NAMALWA (cell line): ENCODE measurements around the gene EYS.
A peak's percentile ranks its signal among the peaks of the same experiment; 100 is the strongest.
"Not testable (repeated sequence)": the region's sequence is repeated elsewhere in the genome, so short reads cannot be mapped to it uniquely, and the experiment has no call there.

Experiments used
- DNase-seq: peaks from one replicate; pipeline ENCODE4 v3.0.0-alpha.2; 2015; ENCODE audit warnings: low spot score

EYS gene

GRCh38 chr6:64301307-64302236 is 1405.5 kb downstream of the EYS start:
- DNase-seq = no peak

GRCh38 chr6:64299176-64299575 is 1407.8 kb downstream of the EYS start:
- no peak for DNase-seq

GRCh38 chr6:64294034-64294433 is 1413.0 kb downstream of the EYS start:
- DNase-seq = no peak

GRCh38 chr6:64293298-64293697 is 1413.7 kb downstream of the EYS start:
- DNase-seq = no peak

- DNase-seq = no peak
Observed at GRCh38 chr6:64290867-64291266, 1416.2 kb downstream of the EYS start.

GRCh38 chr6:64289931-64290330 is 1417.1 kb downstream of the EYS start:
- no peak for DNase-seq

GRCh38 chr6:64288351-64288750 is 1418.7 kb downstream of the EYS start:
- no peak for DNase-seq

GRCh38 chr6:64281167-64281566 is 1425.9 kb downstream of the EYS start:
- no peak for DNase-seq

- peak; percentile 28 for DNase-seq
Observed at GRCh38 chr6:64280569-64280968, 1426.5 kb downstream of the EYS start.

GRCh38 chr6:64270083-64270482 is 1436.9 kb downstream of the EYS start:
- DNase-seq = no peak

GRCh38 chr6:64266351-64266821 is 1440.6 kb downstream of the EYS start:
- no peak for DNase-seq

GRCh38 chr6:64263778-64264177 is 1443.2 kb downstream of the EYS start:
- no peak for DNase-seq

GRCh38 chr6:64259372-64259771 is 1447.7 kb downstream of the EYS start:
- DNase-seq = no peak

- no peak for DNase-seq
Observed at GRCh38 chr6:64258752-64259151, 1448.3 kb downstream of the EYS start.

GRCh38 chr6:64258302-64258701 is 1448.7 kb downstream of the EYS start:
- DNase-seq = no peak

- no peak for DNase-seq
Observed at GRCh38 chr6:64257586-64257985, 1449.4 kb downstream of the EYS start.

- DNase-seq = no peak
Observed at GRCh38 chr6:64256483-64256882, 1450.5 kb downstream of the EYS start.

GRCh38 chr6:64255000-64255399 is 1452.0 kb downstream of the EYS start:
- DNase-seq = no peak

GRCh38 chr6:64254558-64254957 is 1452.5 kb downstream of the EYS start:
- DNase-seq = no peak

- no peak for DNase-seq
Observed at GRCh38 chr6:64252256-64252655, 1454.8 kb downstream of the EYS start.

GRCh38 chr6:64250126-64250525 is 1456.9 kb downstream of the EYS start:
- DNase-seq = peak; percentile 6

GRCh38 chr6:64249115-64249514 is 1457.9 kb downstream of the EYS start:
- DNase-seq = no peak

GRCh38 chr6:64243618-64244017 is 1463.4 kb downstream of the EYS start:
- no peak for DNase-seq

- DNase-seq = not testable (repeated sequence)
Observed at GRCh38 chr6:64238908-64239307, 1468.1 kb downstream of the EYS start.
